ENCODE data around the gene MRPL23.

- TF ChIP-seq CTCF (conservative IDR thresholded peaks at IDR 0.05) (no peak), EZH2 (IDR thresholded peaks at IDR 0.05; ENCODE audit: low read depth) (no peak)
Measured at GRCh38 chr11:1969776-1970175, 22.6 kb downstream of the MRPL23 start.
